Adipocyte (in vitro differentiated cells): Measurements from ENCODE around the gene ASB4.
"Not testable (repeated sequence)": the region's sequence is repeated elsewhere in the genome, so short reads cannot be mapped to it uniquely, and the experiment has no call there.

ENCODE experiments used
- DNase-seq: peaks from one replicate; pipeline ENCODE4 v3.0.0-alpha.2; 2015; ENCODE audit warnings: low read depth
- H3K27me3 ChIP-seq: replicated peaks from 2 replicates; pipeline ENCODE4 v1.7.0; 2013; ENCODE audit warnings: mild to moderate bottlenecking, low read length, moderate library complexity; ENCODE audit not compliant: control insufficient read depth, insufficient read depth
- H3K36me3 ChIP-seq: 2 replicates; pipeline ENCODE4 v1.7.0; 2013; ENCODE audit warnings: low read length, mild to moderate bottlenecking, moderate library complexity; ENCODE audit not compliant: control insufficient read depth, insufficient read depth, severe bottlenecking
- H3K4me1 ChIP-seq: 2 replicates; pipeline ENCODE4 v1.7.0; 2013; ENCODE audit warnings: mild to moderate bottlenecking, low read length, moderate library complexity; ENCODE audit not compliant: control insufficient read depth, insufficient read depth
- H3K4me3 ChIP-seq: 2 replicates; pipeline ENCODE4 v1.7.0; 2013; ENCODE audit warnings: mild to moderate bottlenecking, low read length, moderate library complexity
- H3K9ac ChIP-seq: 2 replicates; pipeline ENCODE4 v1.7.0; 2013; ENCODE audit warnings: mild to moderate bottlenecking, low read length, moderate library complexity
- H3K9me3 ChIP-seq: 2 replicates; pipeline ENCODE4 v1.7.0; 2013; ENCODE audit warnings: mild to moderate bottlenecking, low read length, moderate library complexity; ENCODE audit not compliant: control insufficient read depth

Gene ASB4, protein sequence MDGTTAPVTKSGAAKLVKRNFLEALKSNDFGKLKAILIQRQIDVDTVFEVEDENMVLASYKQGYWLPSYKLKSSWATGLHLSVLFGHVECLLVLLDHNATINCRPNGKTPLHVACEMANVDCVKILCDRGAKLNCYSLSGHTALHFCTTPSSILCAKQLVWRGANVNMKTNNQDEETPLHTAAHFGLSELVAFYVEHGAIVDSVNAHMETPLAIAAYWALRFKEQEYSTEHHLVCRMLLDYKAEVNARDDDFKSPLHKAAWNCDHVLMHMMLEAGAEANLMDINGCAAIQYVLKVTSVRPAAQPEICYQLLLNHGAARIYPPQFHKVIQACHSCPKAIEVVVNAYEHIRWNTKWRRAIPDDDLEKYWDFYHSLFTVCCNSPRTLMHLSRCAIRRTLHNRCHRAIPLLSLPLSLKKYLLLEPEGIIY

DNA sequence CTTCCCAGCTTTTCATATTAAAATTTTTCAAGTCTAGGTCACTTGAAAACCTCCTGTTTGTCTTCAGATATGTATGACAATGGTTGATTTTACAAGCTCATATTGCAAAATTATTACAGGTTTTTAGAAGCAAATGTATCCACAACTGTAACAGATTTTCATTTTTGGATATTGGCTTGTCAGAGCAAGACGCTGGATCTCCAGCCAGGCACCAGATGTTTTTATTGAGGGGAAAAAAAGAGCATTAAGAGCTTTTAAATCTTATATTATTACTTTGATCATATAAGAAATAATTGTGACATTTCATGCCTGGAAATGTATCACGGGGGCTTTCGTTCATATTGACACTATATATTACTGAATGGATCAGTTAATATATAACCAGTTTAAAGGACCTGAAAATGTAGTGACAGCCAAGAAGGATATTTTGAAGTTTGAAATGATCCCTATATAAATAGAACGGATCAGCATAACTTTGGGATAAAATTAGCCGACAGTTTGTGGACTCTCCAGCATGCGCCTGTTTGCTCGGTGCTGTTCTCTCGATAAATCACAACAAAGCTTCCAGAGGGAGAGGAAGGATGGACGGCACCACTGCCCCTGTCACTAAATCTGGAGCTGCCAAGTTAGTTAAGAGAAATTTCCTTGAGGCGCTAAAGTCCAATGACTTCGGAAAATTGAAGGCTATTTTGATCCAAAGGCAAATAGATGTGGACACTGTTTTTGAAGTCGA is at the start of gene ASB4:
TSS of gene ASB4 (plus strand) at position 553 of the 733 bp plus-strand sequence. CDS start at position 582, 29 bp downstream.
- no peaks in the 10 kb centered on the region for H3K27me3 ChIP-seq
- H3K4me3 ChIP-seq, result no peak within 1 kb of the TSS
- DNase-seq, result no peak
- no peaks in the 10 kb centered on the region for H3K4me1 ChIP-seq
- no peaks in the 10 kb centered on the region for H3K9me3 ChIP-seq
- H3K9ac ChIP-seq, result no peak within 1 kb of the TSS
- no peaks in the 10 kb centered on the region for H3K36me3 ChIP-seq

DNA sequence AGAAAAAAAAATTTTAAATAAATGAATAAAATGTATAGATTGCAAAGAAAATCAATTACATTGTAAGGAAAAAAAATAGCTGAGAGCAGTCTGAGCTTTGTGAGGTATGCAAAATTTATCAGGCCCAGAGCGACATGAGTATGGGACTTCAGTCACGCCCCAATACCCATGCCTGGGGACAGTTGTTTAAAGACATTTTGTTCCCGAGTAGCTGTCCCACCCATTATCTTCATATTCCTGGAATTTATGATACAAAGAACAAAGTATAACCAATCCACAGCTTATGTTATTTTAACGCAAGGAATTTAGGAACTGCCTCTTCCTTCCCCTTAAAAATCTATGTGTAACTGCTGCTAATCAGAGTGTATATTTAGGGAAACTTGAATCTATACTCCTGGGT is 49.3 kb upstream of the ASB4 start:
- no peak overlapping the region for H3K9ac ChIP-seq
- H3K4me3 ChIP-seq, result no peak overlapping the region
- H3K4me1 ChIP-seq, result peaks cover 17% of the 10 kb centered on the region
- H3K27me3 ChIP-seq, result no peaks in the 10 kb centered on the region
- no peak for DNase-seq
- H3K36me3 ChIP-seq, result no peaks in the 10 kb centered on the region
- no peaks in the 10 kb centered on the region for H3K9me3 ChIP-seq

DNA sequence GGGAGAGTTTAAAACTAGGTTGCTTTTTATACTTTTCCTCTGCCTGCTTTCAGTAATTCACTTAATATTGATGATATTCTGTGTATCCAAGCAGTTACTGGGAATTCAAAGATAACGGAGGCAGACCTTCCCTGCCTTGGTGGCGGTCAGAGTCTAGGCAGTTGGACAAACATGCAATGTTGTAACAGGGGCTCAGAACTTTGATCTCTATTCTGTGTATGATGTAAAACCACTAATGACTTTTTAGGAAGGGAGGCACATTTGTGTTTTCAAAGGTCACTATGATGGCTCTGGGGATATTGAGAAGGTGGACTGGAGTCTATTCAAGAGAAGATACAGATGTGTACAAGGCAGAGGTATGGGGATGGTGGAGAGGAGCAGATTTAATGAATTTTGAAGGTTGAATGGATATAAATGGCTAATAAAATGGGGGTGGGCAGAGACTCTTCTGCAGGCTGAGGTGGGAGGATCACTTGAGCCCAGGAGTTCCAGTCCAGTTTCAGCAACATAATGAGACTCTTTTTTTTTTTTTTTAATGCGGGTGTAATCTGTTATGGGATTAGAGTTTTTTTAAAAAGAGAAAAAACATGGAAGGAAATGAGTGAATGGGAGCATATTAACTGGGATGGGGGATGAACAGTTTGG is 45.2 kb upstream of the ASB4 start:
- no peaks in the 10 kb centered on the region for H3K36me3 ChIP-seq
- no peaks in the 10 kb centered on the region for H3K9me3 ChIP-seq
- no peak overlapping the region for H3K9ac ChIP-seq
- no peaks in the 10 kb centered on the region for H3K27me3 ChIP-seq
- no peak overlapping the region for H3K4me3 ChIP-seq
- DNase-seq, result no peak
- H3K4me1 ChIP-seq, result peaks cover 8% of the 10 kb centered on the region

DNA sequence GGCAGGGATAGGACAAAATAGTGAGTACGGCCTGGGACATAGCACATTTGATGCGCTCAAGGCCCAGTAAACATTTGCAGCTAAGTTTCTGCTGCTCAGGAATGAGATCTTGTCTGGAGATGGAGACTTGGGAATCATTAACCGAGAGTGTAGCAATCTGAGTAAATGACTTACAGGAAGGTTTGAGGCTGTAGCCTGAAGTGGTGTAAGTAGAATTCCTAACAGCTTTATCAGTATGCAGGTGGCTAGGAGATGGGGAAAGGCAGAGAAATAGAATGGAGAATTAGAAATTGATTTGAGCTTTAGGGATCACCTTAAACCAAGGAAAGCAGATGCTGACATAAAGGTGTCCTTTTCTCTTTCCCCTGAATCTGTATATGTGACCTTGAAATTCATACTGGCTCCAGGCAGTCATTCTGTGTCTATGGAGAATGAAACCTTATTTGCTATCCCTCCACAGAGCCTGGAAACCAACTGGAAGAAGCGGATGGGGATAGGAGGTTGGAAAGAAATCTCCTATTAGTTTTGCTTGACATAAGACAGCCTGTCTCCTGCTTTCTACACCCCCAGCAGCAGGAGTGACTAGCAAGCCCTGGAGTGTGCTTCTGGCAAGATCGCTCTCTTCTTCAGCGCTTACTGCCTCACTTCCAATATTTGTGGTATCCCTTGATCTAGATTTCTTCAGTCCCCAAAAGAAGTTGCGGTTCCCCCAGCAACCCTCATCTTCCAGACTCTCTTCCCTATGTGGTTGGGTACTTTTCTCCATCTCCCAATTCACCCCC is 44.5 kb upstream of the ASB4 start:
- Histone ChIP-seq H3K4me1 (peaks cover 8% of the 10 kb centered on the region), H3K9ac (no peak overlapping the region), H3K9me3 (no peaks in the 10 kb centered on the region), H3K27me3 (no peaks in the 10 kb centered on the region), H3K4me3 (no peak overlapping the region), H3K36me3 (no peaks in the 10 kb centered on the region)
- DNase-seq, result no peak

DNA sequence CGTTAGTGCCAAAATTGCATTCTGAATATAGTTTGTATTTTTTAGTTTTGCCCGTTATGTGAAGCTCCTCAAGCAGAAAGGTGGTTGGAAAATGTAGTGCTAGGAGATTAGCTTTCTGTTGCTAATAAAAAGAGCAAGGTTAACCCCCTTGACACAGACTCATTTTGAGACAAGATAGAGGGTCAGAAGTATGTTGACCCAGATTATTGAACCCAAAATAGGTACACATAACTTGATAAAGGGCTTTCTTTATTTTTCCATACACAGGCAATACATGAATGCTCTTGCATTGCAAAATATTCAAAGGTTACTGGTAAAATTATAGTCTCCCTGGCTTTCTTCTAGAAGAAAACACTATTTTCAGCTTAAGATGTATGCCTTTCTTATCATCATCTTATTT is 40.9 kb upstream of the ASB4 start:
- H3K4me1 ChIP-seq, result peaks cover 4% of the 10 kb centered on the region
- H3K4me3 ChIP-seq, result no peak overlapping the region
- no peaks in the 10 kb centered on the region for H3K36me3 ChIP-seq
- no peak for DNase-seq
- H3K27me3 ChIP-seq, result no peaks in the 10 kb centered on the region
- H3K9me3 ChIP-seq, result no peaks in the 10 kb centered on the region
- no peak overlapping the region for H3K9ac ChIP-seq

DNA sequence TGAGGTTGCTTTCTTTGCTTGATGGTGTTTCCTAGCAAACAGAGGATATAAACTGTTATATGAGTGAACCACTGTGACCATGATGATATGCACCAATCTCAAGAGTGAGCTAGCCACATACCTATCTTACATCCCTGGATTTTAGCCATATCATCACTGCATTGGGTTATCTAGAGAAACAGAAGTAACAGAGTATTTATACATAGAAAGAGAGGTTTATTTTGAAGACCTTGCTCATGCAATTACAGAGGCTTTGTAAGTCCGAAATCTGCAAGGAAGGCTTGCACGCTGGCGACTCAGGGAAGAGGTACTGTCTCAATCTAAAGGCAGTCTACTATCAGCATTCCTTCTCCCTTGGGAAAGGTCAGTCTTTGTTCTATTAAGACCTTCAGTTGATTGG is 39.1 kb upstream of the ASB4 start:
- DNase-seq, result no peak
- H3K9me3 ChIP-seq, result no peaks in the 10 kb centered on the region
- no peaks in the 10 kb centered on the region for H3K36me3 ChIP-seq
- no peaks in the 10 kb centered on the region for H3K27me3 ChIP-seq
- no peak overlapping the region for H3K4me3 ChIP-seq
- no peaks in the 10 kb centered on the region for H3K4me1 ChIP-seq
- H3K9ac ChIP-seq, result no peak overlapping the region

DNA sequence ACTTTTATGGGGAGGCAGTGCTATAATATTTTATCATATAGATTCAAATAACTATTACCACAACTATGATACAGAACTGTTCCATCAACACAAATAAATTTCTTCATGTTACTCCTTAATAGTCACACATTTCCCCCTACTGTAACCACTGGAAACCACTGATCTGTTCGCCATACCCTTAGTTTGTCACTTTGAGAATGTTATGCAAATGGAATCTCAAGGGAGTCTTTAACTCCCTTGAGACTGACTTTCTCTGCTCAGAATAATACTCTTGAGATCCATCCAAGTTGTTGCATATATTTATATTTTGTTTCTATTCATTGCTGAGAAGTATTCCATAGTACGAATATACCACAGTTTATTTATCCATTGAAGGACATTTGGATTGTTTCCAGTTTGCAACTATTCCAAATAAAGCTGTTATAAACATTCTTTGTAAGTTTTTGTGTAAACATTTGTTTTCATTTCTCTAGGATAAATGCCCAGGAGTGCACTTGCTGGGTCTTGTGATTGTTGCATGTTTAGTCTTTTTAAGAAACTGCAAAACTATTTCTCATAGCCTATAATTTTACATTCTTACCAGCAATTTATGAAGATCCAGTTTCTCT is 31.2 kb upstream of the ASB4 start:
- Histone ChIP-seq H3K27me3 (no peaks in the 10 kb centered on the region), H3K9me3 (peaks cover 7% of the 10 kb centered on the region), H3K36me3 (no peaks in the 10 kb centered on the region), H3K4me3 (no peak overlapping the region), H3K9ac (no peak overlapping the region), H3K4me1 (no peaks in the 10 kb centered on the region)
- DNase-seq, result no peak

DNA sequence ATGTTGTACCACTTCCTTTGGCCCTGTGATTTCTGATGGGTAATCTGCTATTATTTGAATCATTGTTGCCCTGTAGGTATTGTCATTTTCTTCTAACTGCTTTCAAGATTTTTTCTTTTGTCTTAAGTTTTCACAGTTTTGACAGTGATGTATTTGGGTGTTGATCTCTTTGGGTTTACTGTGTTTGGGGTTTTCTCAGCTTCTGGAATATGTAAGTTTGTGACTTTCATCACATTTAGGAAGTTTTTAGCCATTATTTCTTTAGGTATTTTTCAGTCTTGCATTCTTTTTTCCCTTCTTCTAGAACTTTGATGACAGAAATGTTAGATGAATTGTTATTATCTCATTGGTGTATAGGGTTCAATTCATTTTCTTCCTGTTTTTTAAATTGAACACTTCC is 27.8 kb upstream of the ASB4 start:
- DNase-seq, result no peak
- Histone ChIP-seq H3K9me3 (peaks cover 7% of the 10 kb centered on the region), H3K4me1 (no peaks in the 10 kb centered on the region), H3K9ac (no peak overlapping the region), H3K27me3 (no peaks in the 10 kb centered on the region), H3K4me3 (no peak overlapping the region), H3K36me3 (no peaks in the 10 kb centered on the region)

DNA sequence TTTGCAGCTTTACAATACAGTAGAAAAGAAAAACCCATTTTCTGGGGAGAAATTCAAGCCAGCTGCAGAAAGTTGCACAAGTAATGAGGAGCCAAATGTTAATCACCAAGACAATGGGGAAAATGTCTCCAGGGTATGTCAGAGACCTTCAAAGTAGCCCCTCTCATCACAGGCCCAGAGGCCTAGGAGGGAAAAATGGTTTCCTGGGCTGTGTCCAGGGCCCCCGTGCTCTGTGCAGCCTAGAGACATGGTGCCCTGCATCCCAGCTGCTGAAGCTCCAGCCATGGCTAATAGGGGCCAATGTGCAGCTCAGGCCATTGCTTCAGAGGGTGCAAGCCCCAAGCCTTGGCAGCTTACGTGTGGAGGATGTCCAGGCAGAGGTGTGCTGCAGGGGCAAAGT is 25.1 kb upstream of the ASB4 start:
- not testable (repeated sequence) for H3K36me3 ChIP-seq, H3K4me1 ChIP-seq, H3K27me3 ChIP-seq, H3K9me3 ChIP-seq, H3K9ac ChIP-seq, DNase-seq, H3K4me3 ChIP-seq

DNA sequence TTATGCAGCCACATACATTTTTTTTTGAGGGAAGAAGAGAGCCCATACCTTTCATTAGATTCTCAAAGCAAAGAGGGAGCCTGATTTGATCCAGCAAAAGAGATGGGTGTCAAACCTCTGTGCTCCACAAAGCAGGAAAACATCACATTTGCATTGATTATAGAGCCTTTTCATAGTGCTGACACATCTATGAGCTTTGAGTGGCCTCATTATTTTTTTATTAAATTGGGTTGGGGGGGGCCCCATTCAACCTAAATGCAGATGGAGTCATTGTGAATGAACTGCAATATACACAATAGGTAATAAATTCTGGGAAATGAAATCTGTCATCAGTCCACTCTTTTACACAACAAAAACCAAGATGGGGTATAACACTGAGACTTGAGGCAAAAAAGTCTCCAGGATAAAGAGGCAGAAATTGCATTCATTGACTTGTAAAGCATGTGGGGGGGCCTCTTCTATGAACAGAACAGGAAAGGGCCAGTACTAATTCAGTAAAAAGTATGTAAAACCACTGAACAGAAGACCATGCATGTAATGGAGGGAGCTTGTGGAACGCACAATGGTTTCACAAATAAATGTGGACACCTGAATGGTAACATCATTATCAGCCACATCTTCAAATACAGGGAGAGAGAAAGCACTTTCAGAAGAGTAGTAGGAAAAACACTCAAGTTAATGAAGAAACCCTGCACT is 17.7 kb upstream of the ASB4 start:
- H3K36me3 ChIP-seq, result no peaks in the 10 kb centered on the region
- no peak overlapping the region for H3K4me3 ChIP-seq
- H3K27me3 ChIP-seq, result no peaks in the 10 kb centered on the region
- no peak overlapping the region for H3K9ac ChIP-seq
- H3K4me1 ChIP-seq, result peaks cover 5% of the 10 kb centered on the region
- DNase-seq, result no peak
- no peaks in the 10 kb centered on the region for H3K9me3 ChIP-seq
